B cell (primary cell): ENCODE data around the gene COBL. TPM values are rescaled to one million over a fixed set of nuclear protein-coding genes. Genes with fewer than 3 reads are reported as not detected.

Experiments
- ATAC-seq: fragments of 200-7000 bp; cut with Tn5 transposase; one replicate; pipeline ENCODE4 v1.10.0; 2021; ENCODE audit warnings: low read depth, mild to moderate bottlenecking, moderate number of reproducible peaks, moderate library complexity
- CTCF ChIA-PET: fragments of 350-600 bp; sonication (Branson Sonifier 250); formaldehyde crosslinking; loops from one replicate; lab custom pipeline; 2021; ENCODE audit warnings: antibody characterized with exemption, inconsistent platforms; lab: Charles Lee
- POLR2A ChIA-PET: fragments of 350-600 bp; sonication (Branson Sonifier 250); formaldehyde crosslinking; loops from one replicate; lab custom pipeline; 2021; ENCODE audit warnings: antibody characterized with exemption; lab: Charles Lee
- DNase-seq: peaks from one replicate; pipeline ENCODE4 v3.0.0; 2013
- H2AFZ ChIP-seq: 2 replicates; pipeline ENCODE4 v1.6.1; 2012; ENCODE audit warnings: mild to moderate bottlenecking, low read depth, low read length; ENCODE audit not compliant: insufficient read depth, poor library complexity, severe bottlenecking
- H3K27ac ChIP-seq, 2 donors: 1 replicate in 1 of 2; 2 replicates in 1 of 2; pipeline ENCODE4 v1.5.1; 2012 to 2013; ENCODE audit warnings: low read length in 2 of 2, mild to moderate bottlenecking in 2 of 2, moderate library complexity in 1 of 2
- H3K27me3 ChIP-seq, 4 experiments: fragments of 200-600 bp in 1 of 4; sonication (generic) in 1 of 4; replicated peaks in 1 of 4; 1 replicate in 2 of 4; 2 replicates in 2 of 4; pipeline versions ENCODE4 v1.6.1 to v1.7.0; 2013 to 2016; ENCODE audit warnings: low read length in 3 of 4, mild to moderate bottlenecking in 2 of 4, mixed read lengths in 1 of 4, moderate library complexity in 1 of 4; ENCODE audit not compliant: insufficient read depth in 4 of 4, control insufficient read depth in 3 of 4; ENCODE audit errors: control extremely low read depth in 1 of 4
- H3K36me3 ChIP-seq, 2 experiments: replicated peaks in 1 of 2; 1 replicate in 1 of 2; 2 replicates in 1 of 2; pipeline versions ENCODE4 v1.6.1 to v1.7.1; 2013; ENCODE audit warnings: low read length in 1 of 2; ENCODE audit not compliant: insufficient read depth in 2 of 2, control insufficient read depth in 1 of 2; ENCODE audit errors: control extremely low read depth in 1 of 2, extremely low read depth in 1 of 2
- H3K4me1 ChIP-seq, 2 donors: fragments of 200-600 bp in 1 of 2; sonication (generic) in 1 of 2; 1 replicate in 1 of 2; 2 replicates in 1 of 2; pipeline versions ENCODE4 v1.5.1 to v1.6.1; 2013 to 2017; ENCODE audit warnings: low read length in 2 of 2; ENCODE audit not compliant: control insufficient read depth in 2 of 2, insufficient read depth in 2 of 2
- H3K4me2 ChIP-seq: replicated peaks from 2 replicates; pipeline ENCODE3; 2012; ENCODE audit warnings: mild to moderate bottlenecking, low read depth, low read length; ENCODE audit not compliant: poor library complexity, severe bottlenecking
- H3K4me3 ChIP-seq, 5 experiments: fragments of 200-600 bp in 1 of 5; sonication (generic) in 1 of 5; 1 replicate in 3 of 5; 2 replicates in 2 of 5; pipeline versions ENCODE4 v1.5.1 to v1.7.0; 2011 to 2016; ENCODE audit warnings: low read length in 4 of 5, mild to moderate bottlenecking in 4 of 5, low read depth in 2 of 5, control low read depth in 1 of 5, moderate library complexity in 1 of 5; ENCODE audit not compliant: insufficient read depth in 1 of 5; ENCODE audit errors: control extremely low read depth in 1 of 5, extremely low read depth in 1 of 5
- H3K79me2 ChIP-seq: fragments of 200-600 bp; sonication (generic); one replicate; pipeline ENCODE4 v1.6.0; 2016; ENCODE audit warnings: low read length; ENCODE audit not compliant: control insufficient read depth, insufficient read depth
- H3K9ac ChIP-seq: fragments of 200-600 bp; sonication (generic); 2 replicates; pipeline ENCODE4 v1.6.1; 2017; ENCODE audit warnings: mild to moderate bottlenecking, low read length, moderate library complexity
- H3K9me3 ChIP-seq, 3 donors: one replicate each; pipeline versions ENCODE4 v1.6.1 to v1.7.1; 2013; ENCODE audit warnings: low read length in 2 of 3; ENCODE audit not compliant: control insufficient read depth in 2 of 3, insufficient read depth in 1 of 3; ENCODE audit errors: control extremely low read depth in 1 of 3
- H4K20me1 ChIP-seq: 2 replicates; pipeline ENCODE4 v1.6.0; 2012; ENCODE audit warnings: mild to moderate bottlenecking, low read length; ENCODE audit not compliant: insufficient read depth, control insufficient read depth, poor library complexity, severe bottlenecking
- H3K27ac Mint-ChIP-seq: one replicate; pipeline ENCODE4 v1.8.0; 2021; ENCODE audit warnings: mixed read lengths
- H3K27me3 Mint-ChIP-seq: one replicate; pipeline ENCODE4 v1.8.0; 2021; ENCODE audit warnings: mixed read lengths
- H3K4me1 Mint-ChIP-seq: one replicate; pipeline ENCODE4 v1.8.0; 2021; ENCODE audit warnings: mixed read lengths
- H3K4me3 Mint-ChIP-seq: one replicate; pipeline ENCODE4 v1.8.0; 2021; ENCODE audit warnings: mixed read lengths
- H3K9me3 Mint-ChIP-seq: one replicate; pipeline ENCODE4 v1.8.0; 2022; ENCODE audit warnings: mixed read lengths; ENCODE audit not compliant: insufficient read depth
- EZH2 ChIP-seq: IDR thresholded peaks from 2 replicates; pipeline ENCODE4 v1.6.1; 2012; ENCODE audit warnings: borderline replicate concordance, low read depth, mild to moderate bottlenecking, moderate library complexity, low read length; ENCODE audit not compliant: insufficient read depth, poor library complexity, severe bottlenecking
- WGBS: methylation state at CpG from one replicate; pipeline ENCODE4 v1.1.5; 2013; ENCODE audit warnings: missing lambda C conversion rate; ENCODE audit not compliant: insufficient coverage; 5-methylcytosine and 5-hydroxymethylcytosine counted together
- intact Hi-C: fragments of 100-400 bp; cut with micrococcal nuclease; formaldehyde crosslinking; loops from one replicate; pipeline ENCODE4 v1.10.0; 2022
- polyA plus RNA-seq: library from polyadenylated mRNA; depleted of rRNA; stranded (reverse); fragments of >200 nt; gene quantifications from 2 replicates; pipeline ENCODE4 v1.2.3, GENCODE V29; 2012
- total RNA-seq, 2 donors: library from RNA; stranded (reverse); fragments of 120-200 nt in 1 of 2; gene quantifications; 1 replicate in 1 of 2; 2 replicates in 1 of 2; pipeline versions ENCODE4 v1.2.3 to v1.2.4, GENCODE V29; 2013 to 2022
- TF ChIP-seq, protein P1 (sequence below): fragments of 200-600 bp; IDR thresholded peaks from one replicate; pipeline ENCODE4 v1.8.0; 2022; ENCODE audit warnings: antibody characterized with exemption, mild to moderate bottlenecking

The COBL gene
- total and polyA plus RNA-seq, 2 donors (not counting 1 experiment from before 2014, with no cell fraction given) = not detected

DNA sequence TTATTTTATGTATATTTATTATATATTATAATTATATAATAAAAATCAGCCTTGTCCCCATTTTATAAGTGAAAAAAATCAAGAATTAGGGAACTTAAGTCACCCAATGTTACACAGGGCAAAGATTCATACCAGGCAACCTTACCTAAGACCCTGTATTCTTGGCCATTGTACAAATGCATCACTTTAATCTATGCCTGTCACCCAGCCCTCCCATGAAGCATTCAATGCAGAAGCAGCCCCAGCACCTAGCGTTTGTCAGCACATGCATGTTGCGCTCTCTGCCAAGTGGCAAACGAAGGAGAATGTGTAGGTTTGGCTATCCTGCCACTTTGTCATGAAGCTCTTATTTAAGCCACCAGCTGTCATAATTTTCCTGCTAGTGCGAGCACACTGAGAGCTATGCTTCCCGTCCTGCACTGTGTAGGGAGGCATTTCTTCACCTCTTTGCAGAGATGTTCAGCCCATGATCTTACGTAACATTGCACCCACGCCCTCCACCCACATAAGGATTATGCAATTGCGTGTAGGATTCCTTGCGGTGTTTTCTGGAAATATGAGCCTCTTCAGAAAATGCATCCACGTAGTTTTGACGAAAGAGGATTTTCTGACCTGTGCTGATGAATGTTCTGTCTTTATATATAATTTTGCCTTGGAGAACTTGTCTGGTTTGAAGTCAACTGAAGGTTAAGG, 7.7 kb upstream of the COBL start:
- ChIA-PET POLR2A (no interaction called here), CTCF (no interaction called here)
- DNase-seq (no peak), ATAC-seq (no peak)
- no peak overlapping the region for H3K4me2 ChIP-seq
- H3K36me3 ChIP-seq = no peaks in the 10 kb centered on the region
- Mint-ChIP-seq H3K4me3 (no peak overlapping the region), H3K27me3 (peaks cover 10% of the 10 kb centered on the region), H3K4me1 (no peaks in the 10 kb centered on the region), H3K27ac (no peak overlapping the region), H3K9me3 (no peaks in the 10 kb centered on the region)
- TF ChIP-seq EZH2 = no peak
- TF ChIP-seq, protein P1, sequence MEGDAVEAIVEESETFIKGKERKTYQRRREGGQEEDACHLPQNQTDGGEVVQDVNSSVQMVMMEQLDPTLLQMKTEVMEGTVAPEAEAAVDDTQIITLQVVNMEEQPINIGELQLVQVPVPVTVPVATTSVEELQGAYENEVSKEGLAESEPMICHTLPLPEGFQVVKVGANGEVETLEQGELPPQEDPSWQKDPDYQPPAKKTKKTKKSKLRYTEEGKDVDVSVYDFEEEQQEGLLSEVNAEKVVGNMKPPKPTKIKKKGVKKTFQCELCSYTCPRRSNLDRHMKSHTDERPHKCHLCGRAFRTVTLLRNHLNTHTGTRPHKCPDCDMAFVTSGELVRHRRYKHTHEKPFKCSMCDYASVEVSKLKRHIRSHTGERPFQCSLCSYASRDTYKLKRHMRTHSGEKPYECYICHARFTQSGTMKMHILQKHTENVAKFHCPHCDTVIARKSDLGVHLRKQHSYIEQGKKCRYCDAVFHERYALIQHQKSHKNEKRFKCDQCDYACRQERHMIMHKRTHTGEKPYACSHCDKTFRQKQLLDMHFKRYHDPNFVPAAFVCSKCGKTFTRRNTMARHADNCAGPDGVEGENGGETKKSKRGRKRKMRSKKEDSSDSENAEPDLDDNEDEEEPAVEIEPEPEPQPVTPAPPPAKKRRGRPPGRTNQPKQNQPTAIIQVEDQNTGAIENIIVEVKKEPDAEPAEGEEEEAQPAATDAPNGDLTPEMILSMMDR = no peak
- H3K9ac ChIP-seq = no peak overlapping the region
- 100% methylated on average over 3 of the region's 11 CpGs for WGBS
- H4K20me1 ChIP-seq = no peaks in the 10 kb centered on the region
- no peak overlapping the region for H3K4me3 ChIP-seq
- no peaks in the 10 kb centered on the region for H3K4me1 ChIP-seq
- no peaks in the 10 kb centered on the region for H3K9me3 ChIP-seq
- H2AFZ ChIP-seq = no peak overlapping the region
- H3K27me3 ChIP-seq = peaks cover 0 to 7% (median 0%) of the 10 kb centered on the region in 4 experiments
- no peaks in the 10 kb centered on the region for H3K79me2 ChIP-seq
- no peak overlapping the region for H3K27ac ChIP-seq
- intact Hi-C loops = no loop called here

DNA sequence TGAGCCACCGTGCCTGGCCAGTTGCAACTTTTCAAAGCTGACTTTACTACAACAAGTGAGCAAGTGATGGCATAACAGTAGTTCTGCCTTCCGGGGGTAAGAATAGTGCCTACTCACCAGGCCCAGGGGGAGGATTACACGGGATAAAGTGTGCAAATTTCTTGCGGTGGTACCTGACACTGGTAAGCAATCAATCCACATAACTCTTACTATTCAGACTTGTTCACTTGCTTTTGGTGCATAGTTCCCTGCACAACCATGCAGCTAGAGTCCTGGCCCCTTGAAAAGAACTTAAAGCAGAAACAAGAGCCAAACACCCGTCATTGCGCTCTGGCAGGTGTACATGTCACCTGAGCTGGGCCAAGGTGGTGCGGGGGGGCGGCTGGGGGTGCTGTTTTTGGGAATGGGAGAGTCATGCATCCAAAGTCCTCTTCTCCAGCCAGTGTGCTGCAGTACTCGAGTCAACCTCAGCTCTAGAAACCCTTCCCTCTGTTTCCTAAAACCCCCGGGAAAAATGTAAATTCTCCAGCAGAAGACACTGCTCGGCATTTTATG, 5.4 kb upstream of the COBL start:
- Histone ChIP-seq H3K9me3 (no peaks in the 10 kb centered on the region), H3K4me3 (no peak overlapping the region), H3K4me2 (no peak overlapping the region), H3K4me1 (no peaks in the 10 kb centered on the region), H3K27me3 (peaks cover 0 to 15% (median 4%) of the 10 kb centered on the region in 4 experiments), H3K9ac (no peak overlapping the region), H3K79me2 (no peaks in the 10 kb centered on the region), H2AFZ (no peak overlapping the region), H4K20me1 (no peaks in the 10 kb centered on the region), H3K36me3 (no peaks in the 10 kb centered on the region), H3K27ac (no peak overlapping the region)
- ATAC-seq (no peak), DNase-seq (no peak)
- 100% methylated on average over 3 of the region's 11 CpGs for WGBS
- ChIA-PET CTCF (no interaction called here), POLR2A (no interaction called here)
- no peaks in the 10 kb centered on the region for H3K9me3 Mint-ChIP-seq
- peaks cover 25% of the 10 kb centered on the region for H3K27me3 Mint-ChIP-seq
- intact Hi-C loops = no loop called here
- H3K4me3 Mint-ChIP-seq = no peak overlapping the region
- no peak overlapping the region for H3K27ac Mint-ChIP-seq
- H3K4me1 Mint-ChIP-seq = peaks cover 5% of the 10 kb centered on the region
- TF ChIP-seq, protein P1 = no peak
- no peak for TF ChIP-seq EZH2
